Erythroblast (primary cell): ENCODE results near the gene SLC13A4.
"Not testable (repeated sequence)": the region's sequence is repeated elsewhere in the genome, so short reads cannot be mapped to it uniquely, and the experiment has no call there.

Source experiments
- DNase-seq, 2 experiments: peaks; one replicate each; lab custom pipeline; 2025; lab: John Stamatoyannopoulos, UW
- GATA1 ChIP-seq: IDR thresholded peaks from 2 replicates; pipeline ENCODE4 v1.6.1; 2011; ENCODE audit warnings: low read depth, mild to moderate bottlenecking, control low read depth, low read length, moderate library complexity
- POLR2A ChIP-seq: IDR thresholded peaks from 2 replicates; pipeline ENCODE4 v1.6.1; 2011; ENCODE audit warnings: mild to moderate bottlenecking, low read length

SLC13A4 gene

GRCh38 chr7:135683609-135684008 is 44.4 kb downstream of the SLC13A4 start:
- DNase-seq = no peak
- TF ChIP-seq POLR2A = no peak
- no peak for TF ChIP-seq GATA1

- no peak for TF ChIP-seq GATA1
- no peak for TF ChIP-seq POLR2A
- no peak for DNase-seq
These were observed 45.8 kb downstream of the SLC13A4 start for GRCh38 chr7:135682191-135682590.

GRCh38 chr7:135681762-135682161 is 46.2 kb downstream of the SLC13A4 start:
- TF ChIP-seq GATA1 = no peak
- no peak for TF ChIP-seq POLR2A
- DNase-seq = peak in 1 of 2 experiments; percentile 19

- no peak for DNase-seq
- TF ChIP-seq GATA1 (no peak), POLR2A (no peak)
These were observed 49.1 kb downstream of the SLC13A4 start for GRCh38 chr7:135678612-135679575.

- TF ChIP-seq GATA1 = no peak
- no peak for TF ChIP-seq POLR2A
These were observed 54.7 kb downstream of the SLC13A4 start for GRCh38 chr7:135673360-135673706.

GRCh38 chr7:135672560-135673359 is 55.2 kb downstream of the SLC13A4 start:
- TF ChIP-seq POLR2A = no peak
- TF ChIP-seq GATA1 = no peak
- peak; percentile 67 to 81 for DNase-seq

More at GRCh38 chr7:135673360-135673706, 54.7 kb downstream of the SLC13A4 start:
- peak in 1 of 2 experiments; percentile 37 for DNase-seq

GRCh38 chr7:135670179-135670578 is 57.8 kb downstream of the SLC13A4 start:
- DNase-seq = peak in 1 of 2 experiments; percentile 19
- TF ChIP-seq POLR2A (no peak), GATA1 (no peak)

GRCh38 chr7:135669774-135670173 is 58.2 kb downstream of the SLC13A4 start:
- DNase-seq = no peak
- TF ChIP-seq GATA1 = no peak
- no peak for TF ChIP-seq POLR2A

GRCh38 chr7:135668852-135669395 is 59.1 kb downstream of the SLC13A4 start:
- TF ChIP-seq POLR2A = peak; percentile 44
- peak in 1 of 2 experiments; percentile 26 for DNase-seq

- DNase-seq = not testable (repeated sequence)
These were observed 60.4 kb downstream of the SLC13A4 start for GRCh38 chr7:135667626-135668025.

GRCh38 chr7:135666846-135667245 is 61.1 kb downstream of the SLC13A4 start:
- peak in 1 of 2 experiments; percentile 16 for DNase-seq
- no peak for TF ChIP-seq POLR2A
- no peak for TF ChIP-seq GATA1

GRCh38 chr7:135666156-135666555 is 61.8 kb downstream of the SLC13A4 start:
- TF ChIP-seq POLR2A = no peak
- TF ChIP-seq GATA1 = no peak
- DNase-seq = no peak

GRCh38 chr7:135665042-135665441 is 62.9 kb downstream of the SLC13A4 start:
- DNase-seq = peak; percentile 44 to 76
- no peak for TF ChIP-seq POLR2A
